Measurements from ENCODE around the gene CHST14.

Gene CHST14

GRCh38 chr15:40498418-40498817, 27.6 kb downstream of the CHST14 start:
- in situ Hi-C loops (cut with HindIII; ENCODE audit: low pct_ligation_motif_present, low sequenced_read_pairs) = no loop called here
- no peak for TF ChIP-seq CTCF (IDR thresholded peaks at IDR 0.05; ENCODE audit: low read depth, low read length, missing control alignments)
- no peak overlapping the region for H3K27ac ChIP-seq
- no peak overlapping the region for H3K4me3 ChIP-seq (ENCODE audit: low read depth, low read length)
- no peaks in the 10 kb centered on the region for H3K27me3 ChIP-seq (replicated peaks)
- H3K36me3 ChIP-seq (replicated peaks) = no peaks in the 10 kb centered on the region
- peak; percentile 81 for DNase-seq

GRCh38 chr15:40498891-40499290, 28.1 kb downstream of the CHST14 start:
- no peak for TF ChIP-seq CTCF (IDR thresholded peaks at IDR 0.05; ENCODE audit: low read depth, low read length, missing control alignments)
- Histone ChIP-seq H3K4me3 (ENCODE audit: low read depth, low read length) (no peak overlapping the region), H3K36me3 (replicated peaks) (no peaks in the 10 kb centered on the region), H3K27me3 (replicated peaks) (no peaks in the 10 kb centered on the region), H3K27ac (no peak overlapping the region)
- peak; percentile 16 for DNase-seq
- in situ Hi-C loops (cut with HindIII; ENCODE audit: low pct_ligation_motif_present, low sequenced_read_pairs) = no loop called here

- DNase-seq = no peak
- no peak overlapping the region for H3K4me3 ChIP-seq (ENCODE audit: low read depth, low read length)
- H3K27ac ChIP-seq = no peak overlapping the region
- TF ChIP-seq CTCF (IDR thresholded peaks at IDR 0.05; ENCODE audit: low read depth, low read length, missing control alignments) = no peak
- H3K27me3 ChIP-seq (replicated peaks) = no peaks in the 10 kb centered on the region
- in situ Hi-C loops (cut with HindIII; ENCODE audit: low pct_ligation_motif_present, low sequenced_read_pairs) = no loop called here
- no peaks in the 10 kb centered on the region for H3K36me3 ChIP-seq (replicated peaks)
These were observed 29.1 kb downstream of the CHST14 start for GRCh38 chr15:40499931-40500330.

- in situ Hi-C loops (cut with HindIII; ENCODE audit: low pct_ligation_motif_present, low sequenced_read_pairs) = no loop called here
- H3K27me3 ChIP-seq (replicated peaks) = no peaks in the 10 kb centered on the region
These were observed 30.0 kb downstream of the CHST14 start for GRCh38 chr15:40500568-40501330.

GRCh38 chr15:40501487-40501886, 30.7 kb downstream of the CHST14 start:
- no peak for DNase-seq
- in situ Hi-C loops (cut with HindIII; ENCODE audit: low pct_ligation_motif_present, low sequenced_read_pairs) = no loop called here
- peak overlapping the region; percentile 72 for H3K27ac ChIP-seq

More at GRCh38 chr15:40500568-40501330, 30.0 kb downstream of the CHST14 start:
- no peaks in the 10 kb centered on the region for H3K36me3 ChIP-seq (replicated peaks)
- TF ChIP-seq CTCF (IDR thresholded peaks at IDR 0.05; ENCODE audit: low read depth, low read length, missing control alignments) = no peak
- DNase-seq = peak; percentile 64
- no peak overlapping the region for H3K4me3 ChIP-seq (ENCODE audit: low read depth, low read length)
- peak overlapping the region; percentile 72 for H3K27ac ChIP-seq

More at GRCh38 chr15:40501487-40501886, 30.7 kb downstream of the CHST14 start:
- Histone ChIP-seq H3K4me3 (ENCODE audit: low read depth, low read length) (no peak overlapping the region), H3K36me3 (replicated peaks) (no peaks in the 10 kb centered on the region), H3K27me3 (replicated peaks) (no peaks in the 10 kb centered on the region)
- no peak for TF ChIP-seq CTCF (IDR thresholded peaks at IDR 0.05; ENCODE audit: low read depth, low read length, missing control alignments)
